GM21360 (cell line): ENCODE measurements around the gene RETREG2.

Experiments used
- ATAC-seq: cut with Tn5 transposase; IDR thresholded peaks from one replicate; pipeline ENCODE4 v1.9.1; 2021; ENCODE audit warnings: mild to moderate bottlenecking, moderate library complexity; ENCODE audit not compliant: unreplicated experiment

RETREG2 gene, protein sequence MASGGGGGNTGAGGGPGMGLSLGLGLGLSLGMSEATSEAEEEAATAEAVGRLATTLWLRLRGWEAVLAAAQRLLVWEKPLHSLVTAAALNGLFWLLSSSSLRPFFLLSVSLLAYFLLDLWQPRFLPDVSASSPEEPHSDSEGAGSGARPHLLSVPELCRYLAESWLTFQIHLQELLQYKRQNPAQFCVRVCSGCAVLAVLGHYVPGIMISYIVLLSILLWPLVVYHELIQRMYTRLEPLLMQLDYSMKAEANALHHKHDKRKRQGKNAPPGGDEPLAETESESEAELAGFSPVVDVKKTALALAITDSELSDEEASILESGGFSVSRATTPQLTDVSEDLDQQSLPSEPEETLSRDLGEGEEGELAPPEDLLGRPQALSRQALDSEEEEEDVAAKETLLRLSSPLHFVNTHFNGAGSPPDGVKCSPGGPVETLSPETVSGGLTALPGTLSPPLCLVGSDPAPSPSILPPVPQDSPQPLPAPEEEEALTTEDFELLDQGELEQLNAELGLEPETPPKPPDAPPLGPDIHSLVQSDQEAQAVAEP

DNA sequence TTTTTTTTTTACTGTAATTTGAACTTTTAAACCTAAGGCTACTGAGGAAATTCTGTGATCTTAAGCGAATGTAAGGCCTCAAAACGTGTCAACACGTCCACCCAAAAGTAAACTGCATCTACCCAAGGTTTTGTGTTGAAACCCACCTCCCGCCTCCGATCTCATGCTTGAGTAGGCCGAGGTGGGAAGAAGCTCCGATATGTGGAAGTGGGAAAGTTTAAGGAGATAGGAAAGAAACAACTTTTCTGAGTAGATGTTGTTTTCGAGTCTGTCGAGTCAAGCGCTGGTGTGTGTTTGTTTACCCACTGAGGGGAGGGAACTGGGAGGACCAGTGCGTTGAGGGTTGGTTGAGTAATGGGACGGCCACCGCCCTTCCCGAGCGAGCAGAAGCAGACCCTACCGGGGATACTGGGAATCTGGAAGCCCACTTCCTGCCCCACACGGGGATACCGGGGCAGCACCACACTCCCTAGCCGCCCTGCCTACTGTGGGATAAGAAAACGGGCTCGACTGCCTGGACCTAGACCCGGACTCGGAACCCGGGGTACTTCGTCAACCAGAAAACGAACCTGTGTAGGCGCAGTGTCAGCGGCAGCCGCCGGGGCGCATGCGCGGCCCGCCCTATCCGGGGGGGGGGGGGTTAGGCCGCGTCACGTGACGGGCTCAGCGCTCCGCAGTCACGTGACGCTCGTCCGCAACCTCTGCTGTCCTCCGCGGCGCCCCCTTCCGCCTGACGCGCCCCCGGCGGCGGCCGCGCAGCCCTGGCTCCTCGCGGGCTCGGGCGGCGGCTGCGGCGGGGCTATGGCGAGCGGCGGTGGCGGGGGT lies at the start of gene RETREG2:
Gene RETREG2, plus strand, starts transcription at position 724 of the 825 bp plus-strand sequence. Its CDS starts 78 bp downstream, at position 802.
- ATAC-seq = peak; percentile 36

DNA sequence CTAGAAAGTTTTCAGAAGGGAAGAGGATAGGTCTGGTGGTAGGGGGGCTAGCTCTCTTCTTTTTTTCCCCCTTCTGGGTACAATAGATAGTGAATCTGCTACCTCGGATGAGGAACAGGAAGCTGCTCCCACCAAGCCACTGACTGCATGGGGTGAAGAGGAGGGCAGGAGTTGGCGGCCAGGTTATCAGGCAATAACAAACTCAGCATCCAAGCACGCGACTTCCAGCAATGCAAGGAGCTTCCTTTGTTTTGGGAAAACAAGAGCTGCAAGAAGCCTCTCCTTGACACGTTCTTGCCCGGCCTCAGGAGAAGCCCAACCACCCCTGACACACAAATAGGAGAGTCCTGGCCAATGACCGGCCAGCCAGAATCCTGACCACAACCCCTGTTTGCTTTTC lies 49.7 kb upstream of the RETREG2 start:
- ATAC-seq = no peak

DNA sequence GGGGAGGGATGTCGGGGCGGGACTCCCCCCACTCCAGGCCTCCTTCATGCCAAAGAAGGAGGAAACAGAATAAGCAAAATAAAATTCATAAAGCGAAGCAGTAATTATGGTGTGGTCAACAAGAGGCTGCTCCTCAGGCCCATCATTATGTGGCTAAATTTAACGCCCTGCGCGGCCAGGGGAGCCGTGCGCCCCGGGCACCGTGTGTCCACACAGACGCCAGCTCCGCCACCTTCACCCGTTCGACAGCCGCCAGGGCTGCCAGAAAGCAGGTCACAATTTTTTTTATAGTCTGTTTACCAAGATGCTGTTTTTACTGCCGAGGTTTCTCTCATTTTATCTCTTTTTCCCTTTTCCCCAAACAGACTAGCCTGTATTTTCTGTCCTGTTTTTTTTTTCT lies 48.5 kb upstream of the RETREG2 start:
- ATAC-seq = no peak

DNA sequence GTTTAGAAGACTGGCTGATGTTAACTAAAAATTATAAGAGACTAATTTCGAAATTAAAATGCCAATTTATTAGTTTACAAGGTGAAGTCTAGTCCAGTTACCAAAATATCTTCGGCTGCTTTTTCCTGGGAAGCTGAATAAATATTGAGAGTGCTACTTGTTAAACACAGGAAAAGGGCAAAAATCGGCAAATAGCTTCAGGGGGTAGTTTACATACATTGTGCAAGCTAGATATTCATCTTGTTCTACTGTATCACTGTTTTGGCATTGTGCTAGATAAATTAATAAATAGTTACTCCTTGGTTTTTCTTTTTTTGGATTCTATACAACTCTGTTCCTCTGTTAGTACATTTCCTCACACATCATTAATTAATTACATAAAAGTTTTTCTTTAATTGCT lies 46.7 kb upstream of the RETREG2 start:
- ATAC-seq = no peak

DNA sequence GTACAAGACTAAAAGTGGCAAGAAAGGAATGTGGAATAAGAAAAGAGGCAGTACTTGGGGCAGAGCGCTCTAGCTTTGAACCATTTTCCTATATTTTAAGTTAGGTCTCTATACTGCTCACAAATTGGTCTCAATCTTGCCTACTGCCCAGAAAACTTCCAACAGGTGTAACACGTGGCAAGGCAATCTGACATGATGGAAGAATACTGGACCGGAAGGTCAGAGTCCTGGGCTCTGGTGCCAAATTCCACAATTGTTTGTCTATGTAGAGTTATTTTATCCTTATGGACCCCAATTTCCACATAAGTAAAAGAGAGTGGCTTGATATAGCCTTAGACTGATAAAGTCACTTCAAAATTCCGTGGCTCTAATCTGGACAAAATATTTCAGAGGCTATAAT lies 46.3 kb upstream of the RETREG2 start:
- ATAC-seq = no peak

DNA sequence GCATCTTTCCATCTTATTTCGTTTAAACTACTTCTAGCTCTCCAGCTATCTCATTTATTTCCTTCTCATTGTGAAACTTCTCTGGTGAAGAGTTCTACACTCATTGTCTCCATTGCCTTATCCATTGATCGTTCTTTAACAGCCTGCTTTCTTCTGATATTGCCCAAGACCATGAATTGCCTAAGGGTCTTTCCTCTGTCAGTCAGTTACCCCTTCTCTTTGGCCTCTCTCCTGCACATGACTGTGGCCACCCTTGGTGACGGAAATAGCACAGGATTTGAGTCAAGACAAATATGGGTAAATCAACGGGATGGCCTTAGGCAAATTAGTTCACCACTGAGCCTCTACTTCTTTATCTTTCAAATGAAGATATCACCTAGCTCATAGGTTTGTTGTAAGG lies 44.1 kb upstream of the RETREG2 start:
- ATAC-seq = no peak

DNA sequence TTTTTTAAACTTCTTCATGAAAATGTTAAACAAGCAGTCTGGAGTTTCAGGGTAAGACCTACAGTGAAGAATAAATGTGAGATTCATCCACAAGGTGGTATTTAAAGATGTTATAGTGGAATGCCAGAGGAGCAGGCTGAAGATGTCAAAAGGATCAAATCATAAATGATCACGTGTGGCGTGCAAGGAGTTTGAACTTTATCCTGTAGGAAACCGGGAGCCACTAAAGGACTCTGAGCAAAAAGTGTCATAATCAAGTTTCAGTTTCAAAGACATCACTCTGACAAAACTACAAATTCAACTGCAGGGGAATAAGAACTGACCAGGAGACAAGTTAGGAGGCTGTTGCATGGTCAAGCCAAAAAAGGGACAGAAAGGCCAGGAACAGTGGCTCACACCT lies 37.4 kb upstream of the RETREG2 start:
- ATAC-seq = no peak

DNA sequence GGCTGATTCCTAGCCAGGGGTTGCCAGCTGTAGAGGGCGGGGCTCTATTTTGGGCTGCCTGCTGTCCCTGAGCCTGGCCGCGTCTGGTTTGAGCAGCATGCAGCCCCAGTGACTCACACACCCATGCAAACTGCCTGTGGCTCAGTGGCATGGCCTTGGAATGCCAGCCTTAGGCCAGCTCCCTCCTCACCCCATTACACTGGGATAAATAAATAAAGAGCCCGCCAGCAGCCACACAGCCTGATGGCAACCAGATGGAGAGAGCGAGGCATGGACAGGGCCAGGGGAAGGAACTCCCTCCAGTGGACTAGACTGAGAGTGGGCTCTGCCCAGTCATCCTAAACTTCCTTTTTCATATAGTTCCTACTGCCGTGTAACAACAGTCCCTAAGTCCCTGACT lies 35.7 kb upstream of the RETREG2 start:
- ATAC-seq = no peak

DNA sequence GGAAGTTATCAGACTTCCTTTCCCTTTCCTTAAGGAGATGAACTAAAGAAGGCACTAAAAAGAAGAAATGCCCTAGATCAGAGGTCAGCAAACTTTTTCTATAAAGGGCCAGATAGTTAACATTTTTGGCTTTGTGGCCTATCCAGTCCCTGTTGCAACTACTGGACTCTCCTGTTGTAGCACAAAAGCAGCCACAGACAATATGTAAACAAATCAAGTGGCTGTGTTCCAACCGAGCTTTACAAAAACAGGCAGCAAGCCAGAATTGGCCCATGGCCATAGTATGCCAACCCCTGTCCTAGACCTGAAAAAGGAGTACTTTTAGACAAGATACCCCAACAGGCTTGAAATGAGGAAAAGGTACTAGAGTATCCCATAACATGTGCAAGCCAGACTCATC lies 28.4 kb upstream of the RETREG2 start:
- no peak for ATAC-seq

DNA sequence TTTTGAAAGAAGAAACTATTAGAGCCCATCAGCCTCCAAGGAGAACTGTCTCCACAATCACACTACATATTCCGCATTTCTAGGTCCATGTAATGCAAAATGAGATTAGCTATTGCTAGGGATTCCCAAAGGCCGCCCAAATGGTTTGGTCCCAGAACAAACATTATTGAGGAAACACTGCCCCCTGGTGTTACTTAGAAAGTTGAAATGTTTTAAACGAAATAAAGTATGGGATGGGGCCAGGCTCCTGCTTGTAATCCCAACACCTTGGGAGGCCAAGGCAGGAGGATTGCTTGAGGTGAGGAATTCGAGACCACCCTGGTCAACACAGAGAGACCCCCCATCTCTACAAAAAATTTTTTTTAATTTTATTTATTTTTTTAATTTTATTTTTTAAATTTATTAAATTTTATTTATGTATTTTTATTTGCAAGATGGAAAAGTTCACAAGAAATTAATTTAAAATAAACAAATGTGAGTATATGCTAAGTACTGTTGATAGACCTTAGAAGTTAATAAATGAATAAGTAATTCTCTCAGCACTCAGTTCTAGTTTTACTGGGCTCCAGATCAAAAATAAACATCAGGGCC lies 22.9 kb upstream of the RETREG2 start:
- ATAC-seq = no peak

DNA sequence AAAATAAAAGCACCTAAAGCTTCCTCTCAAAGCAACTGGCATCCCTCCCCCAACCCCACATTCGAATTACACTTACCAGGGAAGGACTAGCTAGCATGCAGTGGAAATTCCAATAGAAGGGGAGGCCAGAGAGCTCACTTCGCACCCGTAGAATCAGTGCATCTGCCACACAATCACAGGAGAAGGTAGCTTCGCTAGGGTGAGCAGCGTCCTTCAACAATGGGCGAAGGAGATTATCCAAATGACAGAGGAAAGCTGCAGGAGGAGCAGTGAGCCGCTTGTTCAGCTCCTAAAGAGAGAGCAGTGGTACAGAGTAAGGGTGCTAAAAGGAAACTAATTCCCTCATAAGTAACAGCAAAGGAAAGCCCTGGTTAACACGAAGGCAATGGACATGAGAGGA lies 20.7 kb upstream of the RETREG2 start:
- no peak for ATAC-seq

DNA sequence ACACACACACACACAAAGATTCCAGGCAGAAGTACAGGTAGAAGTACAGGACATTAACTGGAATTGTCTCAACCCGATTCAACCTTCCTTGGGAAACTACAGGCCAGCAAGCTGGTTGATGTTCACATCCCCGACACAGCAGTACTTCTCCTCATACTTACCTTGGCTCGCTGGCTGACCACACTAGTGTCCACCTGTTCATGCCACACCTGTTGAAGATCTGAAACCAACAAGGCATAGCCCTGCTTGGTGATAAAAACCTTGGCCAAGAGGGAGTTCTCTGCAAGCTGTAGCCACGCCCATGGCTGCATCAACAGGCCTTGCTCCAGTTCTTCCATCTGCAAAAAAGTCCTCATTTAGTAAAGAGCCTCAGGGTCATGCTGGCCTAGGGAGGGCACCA lies 20.1 kb upstream of the RETREG2 start:
- no peak for ATAC-seq

DNA sequence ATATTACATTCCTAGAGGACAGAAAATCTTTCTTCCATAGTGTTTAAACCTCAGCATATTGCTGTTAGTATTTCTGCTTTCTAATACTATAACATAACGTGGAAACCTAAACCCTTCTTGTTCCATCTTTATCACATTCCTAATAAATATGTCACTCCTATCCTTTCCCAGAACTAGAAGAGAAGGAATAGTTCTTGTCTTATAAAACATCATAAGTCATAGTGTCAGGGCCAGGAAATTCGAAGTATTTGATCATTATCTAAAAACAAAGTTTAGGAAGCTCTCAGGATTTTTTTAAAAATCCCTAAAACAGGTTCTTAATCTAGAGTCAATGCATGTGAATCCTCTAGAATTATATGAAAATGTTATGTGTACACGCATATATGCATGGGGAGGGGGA lies 19.5 kb upstream of the RETREG2 start:
- no peak for ATAC-seq

DNA sequence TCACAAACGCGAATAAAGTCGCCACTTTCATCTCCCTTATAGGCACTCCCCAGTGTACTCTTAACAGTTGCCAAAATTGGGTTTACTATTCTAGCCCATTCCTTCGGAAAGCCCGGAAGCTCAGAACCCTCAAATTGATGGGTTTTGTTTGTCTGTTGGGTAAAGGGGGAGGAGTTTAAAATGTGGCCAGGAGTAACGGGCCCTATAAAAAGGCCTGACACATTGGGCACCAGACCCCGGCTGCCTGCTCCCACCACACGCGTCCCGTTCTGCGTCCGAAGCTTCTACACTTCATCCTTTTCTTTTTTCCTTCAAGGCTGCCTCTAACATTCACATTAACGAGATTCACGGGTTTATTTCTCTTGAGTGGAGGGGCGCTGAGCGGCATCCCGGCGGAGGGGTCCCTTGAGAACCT lies 18.3 kb upstream of the RETREG2 start:
- ATAC-seq = no peak

DNA sequence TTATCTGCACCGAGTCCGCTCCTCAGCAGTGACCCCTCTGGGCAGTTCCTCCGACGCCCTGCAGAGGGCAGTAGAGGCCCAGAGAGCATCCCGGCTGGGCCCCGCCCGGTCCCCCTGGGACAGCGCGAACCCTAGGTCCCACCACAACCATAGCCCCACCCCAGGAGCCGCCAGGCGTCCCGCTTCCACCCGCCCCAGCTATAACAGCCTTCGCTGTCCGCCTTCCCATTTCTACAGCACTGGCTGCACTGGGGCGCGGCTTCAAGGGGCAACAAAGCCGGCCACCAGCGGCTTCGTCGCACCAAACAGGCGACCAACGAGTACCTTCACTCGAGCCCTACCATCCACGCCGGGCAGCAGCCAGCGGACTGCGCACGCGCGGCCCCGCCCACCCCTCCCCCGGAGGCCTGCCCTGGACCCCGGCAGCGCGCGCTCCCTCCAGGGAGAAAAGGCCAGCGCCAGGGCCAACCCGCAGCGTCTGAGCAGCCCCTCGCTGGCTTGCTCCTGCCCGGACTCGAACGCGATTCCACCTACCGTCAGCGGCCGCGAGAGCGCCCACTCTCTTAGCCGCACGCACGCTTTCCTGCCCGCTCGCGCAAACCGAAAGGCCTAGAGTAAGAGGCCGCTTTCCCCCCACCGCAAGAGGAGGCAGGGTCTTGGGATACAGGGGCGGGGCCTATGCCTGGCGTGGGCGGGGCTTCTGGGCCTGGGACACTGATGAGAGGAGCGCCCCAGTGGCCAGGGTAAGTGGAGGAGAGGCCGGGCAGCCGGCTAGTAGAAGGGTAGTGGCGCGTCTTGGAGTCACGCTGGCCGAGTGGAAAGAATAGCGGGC lies 17.7 kb upstream of the RETREG2 start, which contains the start of gene NHEJ1:
Gene NHEJ1, minus strand, starts transcription at position 630 of the 832 bp plus-strand sequence. CDS start 2,453 bp downstream, outside the sequence.
- peak; percentile 83 for ATAC-seq

DNA sequence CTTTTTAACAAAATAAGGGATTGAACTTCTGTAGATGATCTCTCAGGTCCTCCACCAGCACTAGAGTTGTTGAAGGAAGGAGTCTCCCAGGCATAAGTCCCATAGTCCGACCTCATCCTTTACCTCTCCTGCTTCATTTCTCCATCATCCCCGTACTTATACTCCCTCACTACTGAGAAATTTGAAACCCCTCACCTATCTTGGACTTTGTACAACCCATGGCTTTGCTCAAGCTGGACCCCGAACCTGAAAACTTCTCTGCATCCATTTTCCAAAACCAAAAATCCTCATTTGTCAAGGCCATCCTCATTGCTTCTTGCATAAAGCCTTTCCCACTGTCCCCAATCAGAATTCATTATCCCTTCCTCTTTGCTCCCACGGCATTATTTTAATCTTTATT lies 17.0 kb upstream of the RETREG2 start:
- no peak for ATAC-seq

DNA sequence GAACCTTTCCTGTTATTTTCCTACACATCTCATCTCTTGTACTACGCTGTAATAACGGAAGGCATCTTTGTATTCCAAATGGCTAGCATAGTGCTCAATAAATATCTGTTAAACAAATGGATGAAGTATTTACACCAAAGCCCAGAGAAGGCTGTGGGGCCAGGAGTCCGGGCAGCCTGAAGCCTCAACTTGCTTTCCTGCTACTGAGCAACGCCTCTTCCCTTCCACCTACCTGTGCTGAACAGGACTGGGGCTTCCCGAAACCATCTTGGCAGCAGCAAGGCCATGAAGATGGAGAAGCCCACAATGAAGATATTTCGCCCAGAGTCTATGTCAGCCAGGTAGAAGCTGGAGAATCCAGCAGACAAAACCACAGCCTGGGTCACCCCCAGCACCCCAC lies 14.9 kb upstream of the RETREG2 start:
- ATAC-seq = no peak

DNA sequence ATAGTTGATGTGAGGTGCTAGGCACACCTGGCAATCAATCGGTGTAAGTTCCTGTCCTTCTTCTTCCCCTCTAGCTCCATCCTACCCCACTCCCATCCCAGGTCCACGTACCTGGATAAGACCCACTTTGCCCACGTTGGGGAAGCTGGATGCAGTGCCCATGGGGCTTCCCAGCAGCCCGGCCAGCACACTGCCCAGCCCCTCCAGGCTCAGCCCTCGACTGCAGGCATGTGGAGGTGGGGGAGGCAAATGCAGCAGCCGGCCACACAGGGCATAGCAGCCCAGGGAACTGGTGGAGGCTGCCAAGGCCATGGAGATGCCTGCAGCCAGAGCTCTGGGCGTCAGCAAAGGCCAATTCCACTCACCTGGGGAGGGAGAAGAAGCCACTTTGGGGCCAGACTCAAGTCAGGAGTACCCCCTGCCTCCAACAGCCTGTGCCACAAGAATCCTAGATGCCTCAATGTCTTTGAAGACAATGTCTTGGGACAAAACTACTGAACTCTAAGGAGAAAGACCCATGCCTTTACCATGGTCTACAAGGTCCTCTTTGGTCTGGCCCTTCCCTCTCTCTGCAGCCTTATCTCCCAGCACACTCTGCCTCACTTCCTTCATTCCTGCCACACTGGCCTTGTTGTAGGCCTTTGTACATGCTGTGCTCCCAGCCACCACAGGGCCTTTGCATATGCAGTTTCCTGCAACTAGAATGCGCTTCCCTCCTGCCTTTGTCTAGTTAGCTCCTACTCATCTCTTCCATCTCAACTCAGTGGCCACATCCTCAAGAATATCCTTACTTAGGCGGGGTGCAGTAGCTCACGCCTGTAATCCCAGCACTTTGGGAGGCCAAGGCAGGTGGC lies 12.8 kb upstream of the RETREG2 start:
- ATAC-seq = no peak

DNA sequence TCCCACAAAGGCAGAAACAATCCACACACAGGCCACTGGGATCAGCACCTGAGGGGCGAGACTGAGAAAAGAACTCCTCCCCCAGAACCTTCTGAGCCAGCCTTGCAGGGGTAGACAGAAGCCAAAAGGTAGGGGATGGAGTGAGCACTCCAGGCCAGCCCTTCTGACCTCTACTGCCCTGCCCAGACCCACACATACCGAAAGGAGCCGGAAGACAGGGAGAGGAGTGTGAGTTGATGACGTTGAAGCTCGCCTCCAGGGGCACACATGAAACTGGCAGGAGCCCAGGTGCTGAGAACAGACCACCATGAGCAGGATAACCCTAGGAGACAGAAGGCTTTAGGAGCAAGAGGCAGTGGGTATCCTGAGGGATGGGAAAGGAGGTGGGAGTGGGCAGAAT lies 10.1 kb upstream of the RETREG2 start:
- no peak for ATAC-seq

DNA sequence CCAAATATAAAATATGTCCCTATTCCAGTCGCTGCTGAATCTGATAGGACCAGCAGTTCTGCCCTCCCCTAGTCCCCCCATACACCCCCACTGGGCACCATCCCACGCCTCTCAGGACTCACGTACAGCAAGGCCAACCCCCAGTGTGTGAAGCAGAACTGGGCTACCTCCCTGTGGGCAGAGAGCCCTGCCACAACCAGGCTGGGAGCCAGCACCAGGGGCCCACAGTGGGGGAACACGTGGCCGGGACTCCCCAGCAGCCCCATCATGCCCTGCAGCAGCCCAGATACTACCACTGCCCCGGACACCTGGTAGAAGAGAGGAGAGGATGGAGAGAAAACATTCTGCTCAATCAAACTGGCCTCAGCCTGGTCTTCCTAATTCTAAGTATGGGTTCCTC lies 9.5 kb upstream of the RETREG2 start:
- ATAC-seq = no peak
